NB4 (cell line): ENCODE data around the gene OLFM2.

Experiments
- DNase-seq: peaks from one replicate; pipeline ENCODE4 v3.0.0; 2010; ENCODE audit warnings: low read depth
- H3K4me3 ChIP-seq: one replicate; pipeline ENCODE4 v1.5.1; 2011; ENCODE audit warnings: mild to moderate bottlenecking, low read depth, low read length, moderate library complexity
- CTCF ChIP-seq: IDR thresholded peaks from one replicate; pipeline ENCODE4 v1.5.1; 2012; ENCODE audit warnings: low read depth, low read length
- MYC ChIP-seq: IDR thresholded peaks from 2 replicates; pipeline ENCODE4 v1.6.1; 2011; ENCODE audit warnings: low read depth, low read length
- POLR2A ChIP-seq: IDR thresholded peaks from 2 replicates; pipeline ENCODE4 v1.6.1; 2011; ENCODE audit warnings: mild to moderate bottlenecking; ENCODE audit not compliant: insufficient read length; ENCODE audit errors: extremely low read depth
- TF ChIP-seq, protein P1 (sequence below): IDR thresholded peaks from 2 replicates; pipeline ENCODE4 v1.6.1; 2011; ENCODE audit warnings: low read depth, low read length

OLFM2 gene

GRCh38 chr19:9937001-9937411 lies 691 bp upstream of the OLFM2 start:
- no peak for TF ChIP-seq CTCF
- no peak for TF ChIP-seq MYC
- TF ChIP-seq, protein P1, sequence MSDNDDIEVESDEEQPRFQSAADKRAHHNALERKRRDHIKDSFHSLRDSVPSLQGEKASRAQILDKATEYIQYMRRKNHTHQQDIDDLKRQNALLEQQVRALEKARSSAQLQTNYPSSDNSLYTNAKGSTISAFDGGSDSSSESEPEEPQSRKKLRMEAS, result no peak
- TF ChIP-seq POLR2A, result no peak
- no peak overlapping the region for H3K4me3 ChIP-seq
- no peak for DNase-seq

DNA sequence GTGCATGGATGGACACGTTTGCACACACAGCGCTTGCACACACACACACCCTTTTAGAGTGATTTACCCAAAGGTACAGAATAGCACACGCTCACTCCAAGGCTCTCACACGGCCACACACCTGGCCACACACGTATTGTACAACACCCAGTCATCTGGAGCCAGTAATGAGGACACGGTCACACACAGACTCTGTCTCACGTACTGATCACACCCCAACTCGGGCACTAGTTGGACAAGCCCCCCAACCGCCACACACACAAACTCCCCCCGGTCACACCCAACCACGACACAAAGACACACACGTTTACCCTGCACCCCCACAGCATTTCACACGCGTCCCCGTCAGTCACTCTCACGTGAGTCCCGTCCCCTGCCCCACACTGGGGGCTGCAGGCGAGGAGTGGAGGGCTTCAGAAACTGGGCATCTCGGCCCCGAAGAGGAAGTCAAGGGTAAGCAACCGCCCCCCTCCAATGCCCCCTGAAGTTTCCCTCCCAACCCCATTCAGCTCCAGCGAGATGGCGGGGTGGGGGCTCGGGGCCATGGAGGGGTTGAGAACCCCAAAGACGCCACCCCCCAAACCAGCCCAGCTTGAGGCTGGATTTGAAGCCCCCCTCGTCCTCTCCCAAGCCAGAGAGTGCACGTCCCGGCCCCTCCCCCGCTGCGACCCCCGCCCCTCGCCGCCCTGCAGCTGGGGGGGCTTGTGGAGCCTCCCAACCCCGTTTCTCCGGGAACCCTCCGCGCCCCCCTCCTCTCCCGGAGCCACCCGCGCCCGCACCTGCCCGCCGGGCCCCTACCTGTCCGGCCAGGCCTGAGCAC lies 599 bp downstream of the OLFM2 start:
- no peak for TF ChIP-seq CTCF
- TF ChIP-seq, protein P1, result no peak
- no peak for TF ChIP-seq MYC
- no peak for TF ChIP-seq POLR2A
- H3K4me3 ChIP-seq, result no peak overlapping the region
- no peak for DNase-seq

- TF ChIP-seq MYC, result peak; percentile 79
- peak; percentile 95 for TF ChIP-seq CTCF
- TF ChIP-seq POLR2A, result no peak
- TF ChIP-seq, protein P1, result peak; percentile 74
- DNase-seq, result peak; percentile 85
- no peak overlapping the region for H3K4me3 ChIP-seq
Observed at GRCh38 chr19:9934132-9934950, 2.0 kb downstream of the OLFM2 start.

DNA sequence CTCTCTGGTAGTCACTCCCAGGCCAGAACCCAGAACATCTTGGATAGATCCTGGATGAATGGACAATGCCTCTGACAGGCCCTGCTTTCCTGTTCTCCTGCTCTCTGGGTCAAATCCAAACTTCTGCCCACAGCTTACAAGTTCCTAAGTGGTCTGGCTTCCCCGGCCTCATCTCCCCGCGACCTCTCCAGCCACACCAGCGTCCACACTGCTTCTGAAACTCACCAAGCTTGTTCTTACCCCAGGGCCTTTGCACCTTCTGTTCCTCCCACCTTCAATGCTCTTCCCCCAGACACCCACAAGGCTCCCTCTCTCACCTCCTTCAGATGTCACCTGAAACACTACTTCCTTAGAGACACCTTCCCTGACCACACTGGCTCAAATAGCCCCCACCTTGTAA lies 3.5 kb downstream of the OLFM2 start:
- TF ChIP-seq MYC (no peak), POLR2A (no peak), CTCF (no peak)
- TF ChIP-seq, protein P1, result no peak
- no peak for DNase-seq
- H3K4me3 ChIP-seq, result no peak overlapping the region

DNA sequence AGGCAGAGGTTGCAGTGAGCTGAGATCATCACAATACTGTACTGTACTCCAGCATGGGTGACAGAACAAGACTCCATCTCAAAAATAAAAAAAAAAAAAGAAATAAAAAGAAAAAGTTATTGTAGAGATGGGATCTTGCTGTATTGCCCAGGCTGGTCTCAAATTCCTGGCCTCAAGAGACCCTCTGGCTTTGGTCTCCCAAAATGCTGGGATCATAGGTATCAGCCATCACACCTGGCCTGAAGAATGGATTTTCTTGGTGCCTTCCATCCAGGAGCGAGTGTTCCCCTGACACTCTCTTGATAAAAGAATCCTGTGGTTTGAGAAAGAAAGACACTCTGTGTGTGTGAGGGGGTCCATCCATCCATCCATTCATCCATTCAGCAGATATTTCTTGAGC lies 4.7 kb downstream of the OLFM2 start:
- no peak for DNase-seq

More for the DNA sequence above, 4.7 kb downstream of the OLFM2 start:
- H3K4me3 ChIP-seq, result no peak overlapping the region
- TF ChIP-seq CTCF (no peak), MYC (no peak), POLR2A (no peak)
- TF ChIP-seq, protein P1, result no peak
